Ovary (tissue), 3 donors: ENCODE data around the gene NPAS3.

ENCODE experiments used
- CTCF ChIP-seq, 3 donors: fragments of 450-650 bp in 2 of 3; fragments of 200-600 bp in 1 of 3; IDR thresholded peaks; one replicate each; pipeline versions ENCODE4 v1.5.1 to v1.8.0; 2016 to 2022; ENCODE audit warnings: antibody characterized with exemption in 3 of 3, mild to moderate bottlenecking in 1 of 3
- POLR2A ChIP-seq: fragments of 450-650 bp; IDR thresholded peaks from one replicate; pipeline ENCODE4 v1.6.1; 2017; ENCODE audit warnings: antibody characterized with exemption, mild to moderate bottlenecking, moderate library complexity
- donor health status: DM: no; HTN: no; CAD: no.

- TF ChIP-seq CTCF (IDR thresholded peaks at IDR 0.05) (no peak), POLR2A (no peak)
Measured at GRCh38 chr14:33386781-33387180, 448.1 kb downstream of the NPAS3 start.
